Brain microvascular endothelial cell (primary cell): Measurements from ENCODE around the gene NGB.

Source experiments
- DNase-seq: peaks from one replicate; pipeline ENCODE4 v3.0.0-alpha.2; 2020
- H3K27ac ChIP-seq: fragments of 250-450 bp; sonication (Bioruptor Pico); 2 replicates; pipeline ENCODE4 v1.5.1; 2020; ENCODE audit warnings: mild to moderate bottlenecking, moderate library complexity
- H3K27me3 ChIP-seq: fragments of 250-450 bp; sonication (Bioruptor Pico); replicated peaks from 2 replicates; pipeline ENCODE4 v1.5.1; 2020; ENCODE audit warnings: mild to moderate bottlenecking
- H3K36me3 ChIP-seq: fragments of 250-450 bp; sonication (Bioruptor Pico); replicated peaks from 2 replicates; pipeline ENCODE4 v1.5.1; 2020; ENCODE audit warnings: mild to moderate bottlenecking
- H3K4me3 ChIP-seq: 2 replicates; pipeline ENCODE4 v1.5.1; 2011; ENCODE audit warnings: low read depth, mild to moderate bottlenecking, control low read depth, low read length, moderate library complexity
- in situ Hi-C: cut with HindIII; loops from 2 replicates; pipeline ENCODE4 v1.10.0; 2017; ENCODE audit warnings: low sequenced_read_pairs, low pct_ligation_motif_present
- TF ChIP-seq, protein P1 (sequence below): IDR thresholded peaks from 2 replicates; pipeline ENCODE4 v1.5.1; 2011; ENCODE audit warnings: low read depth, mild to moderate bottlenecking, moderate library complexity, low read length, control low read depth, inconsistent platforms; ENCODE audit errors: missing control alignments

The NGB gene

DNA sequence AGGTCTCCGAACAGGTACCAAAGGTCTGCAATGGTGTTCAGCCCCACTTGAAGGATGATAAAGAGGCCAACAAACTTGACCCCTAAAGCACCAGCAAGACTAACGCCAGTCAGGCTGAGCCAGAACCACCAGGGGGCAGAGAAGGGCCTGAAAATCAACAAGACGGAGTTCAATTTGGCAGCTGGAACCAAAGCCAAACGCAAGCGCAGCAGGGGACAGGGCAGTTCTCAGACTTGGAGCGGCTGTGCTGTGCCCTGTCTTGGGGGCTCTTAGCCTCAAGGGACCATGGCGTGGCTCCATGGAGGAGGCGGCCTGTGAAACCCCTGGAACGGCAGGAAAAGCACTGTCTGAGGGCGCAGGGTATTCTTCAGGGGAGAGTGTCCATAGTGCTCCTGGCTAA is 30.1 kb upstream of the NGB start:
- TF ChIP-seq, protein P1, sequence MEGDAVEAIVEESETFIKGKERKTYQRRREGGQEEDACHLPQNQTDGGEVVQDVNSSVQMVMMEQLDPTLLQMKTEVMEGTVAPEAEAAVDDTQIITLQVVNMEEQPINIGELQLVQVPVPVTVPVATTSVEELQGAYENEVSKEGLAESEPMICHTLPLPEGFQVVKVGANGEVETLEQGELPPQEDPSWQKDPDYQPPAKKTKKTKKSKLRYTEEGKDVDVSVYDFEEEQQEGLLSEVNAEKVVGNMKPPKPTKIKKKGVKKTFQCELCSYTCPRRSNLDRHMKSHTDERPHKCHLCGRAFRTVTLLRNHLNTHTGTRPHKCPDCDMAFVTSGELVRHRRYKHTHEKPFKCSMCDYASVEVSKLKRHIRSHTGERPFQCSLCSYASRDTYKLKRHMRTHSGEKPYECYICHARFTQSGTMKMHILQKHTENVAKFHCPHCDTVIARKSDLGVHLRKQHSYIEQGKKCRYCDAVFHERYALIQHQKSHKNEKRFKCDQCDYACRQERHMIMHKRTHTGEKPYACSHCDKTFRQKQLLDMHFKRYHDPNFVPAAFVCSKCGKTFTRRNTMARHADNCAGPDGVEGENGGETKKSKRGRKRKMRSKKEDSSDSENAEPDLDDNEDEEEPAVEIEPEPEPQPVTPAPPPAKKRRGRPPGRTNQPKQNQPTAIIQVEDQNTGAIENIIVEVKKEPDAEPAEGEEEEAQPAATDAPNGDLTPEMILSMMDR, result peak; percentile 94
- DNase-seq, result peak; percentile 86
- Histone ChIP-seq H3K4me3 (no peak overlapping the region), H3K27ac (no peak overlapping the region), H3K27me3 (no peaks in the 10 kb centered on the region), H3K36me3 (peaks cover 7% of the 10 kb centered on the region)
- in situ Hi-C loops, result no loop called here

DNA sequence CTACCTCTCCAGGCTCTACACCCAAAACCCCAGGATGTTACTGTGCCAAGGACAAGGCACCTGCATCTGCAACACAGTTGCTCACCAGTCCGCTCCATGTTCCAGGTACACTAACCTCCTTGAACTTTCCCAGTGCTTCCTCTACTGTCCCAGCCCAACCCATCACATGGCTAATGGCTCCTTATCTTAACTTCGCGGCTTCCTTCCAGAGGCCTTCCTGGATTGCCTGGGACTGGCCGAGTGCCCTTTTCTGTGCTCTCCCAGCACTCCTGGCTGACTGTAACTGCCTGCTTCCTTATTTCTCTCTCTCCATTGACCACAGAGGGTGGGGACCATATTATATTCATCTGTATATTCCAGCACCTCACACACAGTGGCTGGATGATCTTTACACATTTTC is 28.8 kb upstream of the NGB start:
- peaks cover 12% of the 10 kb centered on the region for H3K36me3 ChIP-seq
- in situ Hi-C loops, result no loop called here
- TF ChIP-seq, protein P1, result no peak
- no peak overlapping the region for H3K27ac ChIP-seq
- H3K27me3 ChIP-seq, result no peaks in the 10 kb centered on the region
- H3K4me3 ChIP-seq, result no peak overlapping the region
- DNase-seq, result no peak

DNA sequence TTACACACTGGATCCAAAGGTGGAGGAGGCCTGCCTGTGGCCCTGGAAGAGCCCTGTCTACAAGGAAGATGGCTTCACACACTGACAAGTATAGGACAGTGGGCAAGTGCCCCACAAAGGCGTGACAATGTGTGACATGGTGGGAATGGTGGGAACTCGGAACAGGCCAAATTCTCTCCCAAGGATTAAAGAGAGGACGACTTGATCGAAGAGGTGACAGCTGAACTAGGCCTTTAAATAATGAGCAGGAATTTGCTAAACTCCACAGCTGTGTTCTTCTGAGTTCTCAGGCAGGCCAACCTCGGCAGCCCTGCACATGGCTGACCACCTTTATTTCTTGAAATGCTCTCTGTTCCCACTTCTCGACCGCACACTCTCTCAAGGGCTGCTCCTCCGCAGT is 25.9 kb upstream of the NGB start:
- H3K36me3 ChIP-seq, result peaks cover 12% of the 10 kb centered on the region
- in situ Hi-C loops, result no loop called here

DNA sequence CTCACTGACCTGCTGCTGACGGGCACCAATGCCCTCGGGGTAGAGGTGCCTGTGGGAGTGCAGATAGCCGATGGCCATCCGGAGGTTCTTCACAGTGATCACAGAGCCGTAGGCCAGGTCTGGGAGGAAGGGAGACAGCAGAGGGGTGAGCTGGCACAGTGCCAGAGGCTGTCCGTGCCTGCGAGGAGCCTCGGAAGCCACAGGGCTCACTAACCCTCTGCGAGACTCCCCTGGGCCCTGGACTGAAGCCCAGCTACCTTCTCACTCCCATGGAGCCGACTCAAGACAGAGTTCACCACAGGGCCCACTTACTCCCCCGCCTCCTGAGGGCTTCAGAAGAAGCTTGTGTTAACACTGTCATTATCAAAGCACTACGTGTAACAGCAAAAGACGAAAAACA is 25.1 kb upstream of the NGB start:
- Histone ChIP-seq H3K4me3 (no peak overlapping the region), H3K27me3 (no peaks in the 10 kb centered on the region), H3K36me3 (peaks cover 12% of the 10 kb centered on the region), H3K27ac (no peak overlapping the region)
- in situ Hi-C loops, result no loop called here
- no peak for DNase-seq
- TF ChIP-seq, protein P1, result no peak

More for the DNA sequence above, 25.9 kb upstream of the NGB start:
- no peak overlapping the region for H3K27ac ChIP-seq
- H3K4me3 ChIP-seq, result no peak overlapping the region
- TF ChIP-seq, protein P1, result no peak
- H3K27me3 ChIP-seq, result no peaks in the 10 kb centered on the region
- no peak for DNase-seq

DNA sequence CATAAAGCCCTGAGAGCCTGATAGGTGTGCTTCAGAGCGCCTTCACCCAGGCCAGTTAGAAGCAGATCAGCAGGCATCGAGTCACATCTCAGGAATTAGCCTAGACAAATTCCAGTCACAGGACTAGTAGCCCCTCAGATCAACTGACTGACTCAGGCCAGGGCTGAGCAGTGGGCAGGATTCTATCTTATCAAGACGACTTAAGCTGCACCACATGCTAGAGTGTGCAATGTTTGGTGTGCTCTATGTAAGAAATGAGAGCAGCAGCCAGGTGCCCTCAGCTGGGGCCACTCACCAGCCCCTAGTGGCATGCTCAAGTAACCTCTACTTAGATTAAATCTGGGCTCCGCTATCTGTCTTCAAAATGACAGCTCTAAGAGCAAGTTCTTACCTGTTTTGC is 19.7 kb upstream of the NGB start:
- in situ Hi-C loops, result no loop called here
- TF ChIP-seq, protein P1, result peak; percentile 40
- H3K4me3 ChIP-seq, result no peak overlapping the region
- DNase-seq, result peak; percentile 55
- no peak overlapping the region for H3K27ac ChIP-seq
- no peaks in the 10 kb centered on the region for H3K27me3 ChIP-seq
- peaks cover under 1% of the 10 kb centered on the region for H3K36me3 ChIP-seq

DNA sequence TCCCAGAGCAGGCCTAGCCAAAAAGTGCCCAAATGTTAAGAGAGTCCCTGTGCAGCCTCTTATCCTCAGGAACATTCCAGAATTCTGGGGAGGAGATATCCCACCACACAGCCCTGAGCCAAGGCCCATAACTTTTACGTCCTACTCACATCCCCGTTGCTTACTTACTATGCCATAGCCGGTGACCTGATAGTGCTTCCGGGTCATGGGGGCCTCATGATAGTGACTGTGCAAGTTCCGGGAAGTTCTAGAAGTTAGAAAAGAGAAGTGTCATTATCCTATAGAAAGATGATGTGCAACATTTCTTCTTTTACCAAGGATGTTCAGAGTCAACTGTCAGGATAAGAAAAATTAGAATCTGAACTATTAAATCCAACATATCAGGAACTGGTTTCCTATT is 15.6 kb upstream of the NGB start:
- no peak overlapping the region for H3K4me3 ChIP-seq
- TF ChIP-seq, protein P1, result no peak
- no peaks in the 10 kb centered on the region for H3K27me3 ChIP-seq
- in situ Hi-C loops, result no loop called here
- no peak overlapping the region for H3K27ac ChIP-seq
- no peak for DNase-seq
- peaks cover 13% of the 10 kb centered on the region for H3K36me3 ChIP-seq
